ENCODE data around the gene G2E3.

G2E3 gene

DNA sequence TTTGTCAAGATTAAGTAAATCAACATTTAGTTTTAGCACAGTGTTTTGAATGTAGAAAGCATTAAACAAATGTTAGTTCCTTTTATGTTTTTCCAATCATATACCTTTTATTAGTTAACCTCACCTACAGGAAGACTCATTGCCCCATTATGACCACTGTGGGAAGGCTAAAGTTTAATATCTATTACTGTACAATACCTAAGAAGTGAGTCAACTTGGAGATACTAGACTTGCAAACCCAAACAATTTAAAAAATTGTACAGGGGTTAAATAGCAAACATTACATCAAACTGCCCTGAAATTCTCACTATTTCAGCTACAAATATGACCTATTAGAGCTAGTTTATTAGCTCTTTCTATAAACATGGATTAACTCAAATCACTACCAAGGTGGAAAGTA, 8.6 kb upstream of the G2E3 start:
- DNase-seq (ENCODE audit: low read depth, low spot score) = no peak
- Histone ChIP-seq H3K4me3 (no peak overlapping the region), H3K36me3 (ENCODE audit: insufficient read depth, low read length) (no peaks in the 10 kb centered on the region), H3K27ac (no peak overlapping the region), H3K9me3 (ENCODE audit: low read depth, low read length) (no peaks in the 10 kb centered on the region), H3K9ac (ENCODE audit: insufficient read length) (no peak overlapping the region)
- TF ChIP-seq EZH2 (IDR thresholded peaks at IDR 0.05) = no peak
- TF ChIP-seq POLR2AphosphoS5 (IDR thresholded peaks at IDR 0.05; ENCODE audit: borderline replicate concordance, low read depth, low read length) = no peak
- TF ChIP-seq FOXP2 (optimal IDR thresholded peaks at IDR 0.05; ENCODE audit: control extremely low read depth, extremely low read length, insufficient read depth) = no peak

DNA sequence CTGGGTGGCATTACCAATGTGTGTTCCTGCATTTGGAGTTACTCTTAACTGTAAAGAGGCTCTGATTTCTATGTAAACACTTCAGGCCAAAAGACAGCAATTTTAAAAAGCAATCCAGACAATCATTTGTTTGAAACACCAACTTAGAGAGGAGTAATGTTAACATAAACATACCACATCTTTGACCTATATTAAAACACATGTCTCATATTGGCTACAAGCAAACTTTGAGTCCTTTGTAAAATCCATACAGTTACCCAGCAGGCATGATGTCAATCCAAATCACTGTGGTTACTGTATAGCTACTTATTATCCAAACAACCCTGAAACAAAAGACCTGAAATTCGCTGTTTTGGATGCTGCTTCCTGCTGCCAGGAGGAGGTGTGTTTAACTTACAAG, 7.5 kb upstream of the G2E3 start:
- no peak overlapping the region for H3K9ac ChIP-seq (ENCODE audit: insufficient read length)
- no peak for DNase-seq (ENCODE audit: low read depth, low spot score)
- H3K27ac ChIP-seq = no peak overlapping the region
- no peak for TF ChIP-seq EZH2 (IDR thresholded peaks at IDR 0.05)
- no peak for TF ChIP-seq FOXP2 (optimal IDR thresholded peaks at IDR 0.05; ENCODE audit: control extremely low read depth, extremely low read length, insufficient read depth)
- no peak for TF ChIP-seq POLR2AphosphoS5 (IDR thresholded peaks at IDR 0.05; ENCODE audit: borderline replicate concordance, low read depth, low read length)
- H3K4me3 ChIP-seq = no peak overlapping the region
- no peaks in the 10 kb centered on the region for H3K9me3 ChIP-seq (ENCODE audit: low read depth, low read length)
- no peaks in the 10 kb centered on the region for H3K36me3 ChIP-seq (ENCODE audit: insufficient read depth, low read length)

DNA sequence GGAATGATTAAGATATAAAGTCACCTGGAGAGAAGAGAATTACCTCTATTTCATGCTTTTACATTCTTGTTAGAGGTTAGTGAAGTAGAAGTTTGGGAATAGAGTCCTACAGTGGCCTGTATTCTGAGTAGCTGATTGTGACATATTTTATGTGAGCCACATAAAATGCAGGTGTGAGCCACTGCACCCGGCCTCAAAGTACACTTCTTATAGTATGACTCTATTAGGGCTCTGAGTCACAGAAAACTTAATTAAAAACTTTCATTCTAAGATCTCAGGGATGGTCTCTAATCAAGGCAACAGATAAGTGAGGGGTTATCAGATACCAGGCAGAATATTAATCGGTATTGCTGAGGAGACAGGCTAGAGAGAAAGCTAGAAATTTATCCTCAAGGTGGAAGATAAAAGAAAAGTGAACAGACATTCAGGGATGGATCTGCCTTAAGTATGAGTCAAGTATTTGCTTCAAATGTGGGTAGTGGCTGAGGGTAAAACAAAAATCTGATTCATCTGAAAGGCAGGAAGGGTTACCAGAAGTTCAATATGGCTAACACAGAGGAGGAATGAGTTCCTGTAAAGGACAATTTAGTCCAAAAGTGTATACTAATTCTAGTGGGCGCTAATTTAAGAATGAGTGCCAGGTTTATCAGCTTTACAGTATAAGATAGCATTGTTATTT, 5.5 kb upstream of the G2E3 start:
- no peak for TF ChIP-seq EZH2 (IDR thresholded peaks at IDR 0.05)
- TF ChIP-seq POLR2AphosphoS5 (IDR thresholded peaks at IDR 0.05; ENCODE audit: borderline replicate concordance, low read depth, low read length) = no peak
- no peak for TF ChIP-seq FOXP2 (optimal IDR thresholded peaks at IDR 0.05; ENCODE audit: control extremely low read depth, extremely low read length, insufficient read depth)
- Histone ChIP-seq H3K36me3 (ENCODE audit: insufficient read depth, low read length) (no peaks in the 10 kb centered on the region), H3K27ac (no peak overlapping the region), H3K9me3 (ENCODE audit: low read depth, low read length) (no peaks in the 10 kb centered on the region), H3K4me3 (no peak overlapping the region), H3K9ac (ENCODE audit: insufficient read length) (no peak overlapping the region)
- DNase-seq (ENCODE audit: low read depth, low spot score) = no peak

DNA sequence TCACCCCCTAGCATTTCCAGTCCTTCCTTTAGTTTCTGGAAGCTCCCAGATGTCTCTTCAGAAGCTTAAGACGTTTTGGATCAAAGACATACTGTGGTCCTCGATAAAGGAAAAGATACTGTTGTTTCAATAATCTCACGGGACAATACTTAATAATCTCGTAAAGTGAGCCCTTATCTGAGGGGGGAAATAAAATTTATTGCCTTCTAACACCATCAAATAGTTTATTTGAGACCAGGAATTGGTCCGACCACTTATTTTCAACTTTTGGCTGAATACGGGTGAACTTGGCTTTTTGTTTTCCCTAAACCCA, 640 bp upstream of the G2E3 start:
- peak overlapping the region; percentile 97 for H3K4me3 ChIP-seq
- TF ChIP-seq EZH2 (IDR thresholded peaks at IDR 0.05) (no peak), FOXP2 (optimal IDR thresholded peaks at IDR 0.05; ENCODE audit: control extremely low read depth, extremely low read length, insufficient read depth) (no peak)
- peak overlapping the region; percentile 10; the same call in 1 of the 2 replicates for H3K27ac ChIP-seq

DNA sequence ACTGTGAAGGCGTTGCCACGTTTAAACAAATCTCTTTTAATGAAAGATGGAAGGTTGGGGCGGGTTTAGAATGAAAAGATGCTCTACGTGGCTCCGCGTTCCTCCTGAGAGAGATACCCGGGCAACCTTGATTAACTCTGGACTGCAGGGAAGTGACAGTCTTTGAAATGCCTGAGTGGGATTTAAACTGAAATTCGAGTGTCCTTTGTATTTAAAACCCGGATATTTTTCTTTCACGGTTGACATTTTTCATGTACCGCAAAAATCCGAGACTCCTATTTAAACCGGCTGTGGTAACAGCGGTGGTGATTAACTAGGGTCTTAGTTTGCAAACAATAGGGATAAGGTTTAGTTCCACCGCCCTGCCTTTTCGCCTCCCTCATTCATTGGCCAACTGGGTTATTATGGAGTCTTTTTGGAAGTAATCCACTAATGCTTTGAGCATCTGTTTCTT, 707 bp downstream of the G2E3 start:
- H3K27ac ChIP-seq = peak overlapping the region; percentile 65; the same call in 1 of the 2 replicates
- TF ChIP-seq POLR2AphosphoS5 (IDR thresholded peaks at IDR 0.05; ENCODE audit: borderline replicate concordance, low read depth, low read length) (no peak), FOXP2 (optimal IDR thresholded peaks at IDR 0.05; ENCODE audit: control extremely low read depth, extremely low read length, insufficient read depth) (no peak), EZH2 (IDR thresholded peaks at IDR 0.05) (no peak)
- no peak for DNase-seq (ENCODE audit: low read depth, low spot score)
- peak overlapping the region; percentile 88 for H3K9ac ChIP-seq (ENCODE audit: insufficient read length)
- H3K9me3 ChIP-seq (ENCODE audit: low read depth, low read length) = no peaks in the 10 kb centered on the region
- H3K36me3 ChIP-seq (ENCODE audit: insufficient read depth, low read length) = peaks cover 31% of the 10 kb centered on the region
- peak overlapping the region; percentile 97 for H3K4me3 ChIP-seq

More for the DNA sequence above, 640 bp upstream of the G2E3 start:
- DNase-seq (ENCODE audit: low read depth, low spot score) = no peak
- Histone ChIP-seq H3K9me3 (ENCODE audit: low read depth, low read length) (no peaks in the 10 kb centered on the region), H3K36me3 (ENCODE audit: insufficient read depth, low read length) (peaks cover 18% of the 10 kb centered on the region), H3K9ac (ENCODE audit: insufficient read length) (peak overlapping the region; percentile 88)

DNA sequence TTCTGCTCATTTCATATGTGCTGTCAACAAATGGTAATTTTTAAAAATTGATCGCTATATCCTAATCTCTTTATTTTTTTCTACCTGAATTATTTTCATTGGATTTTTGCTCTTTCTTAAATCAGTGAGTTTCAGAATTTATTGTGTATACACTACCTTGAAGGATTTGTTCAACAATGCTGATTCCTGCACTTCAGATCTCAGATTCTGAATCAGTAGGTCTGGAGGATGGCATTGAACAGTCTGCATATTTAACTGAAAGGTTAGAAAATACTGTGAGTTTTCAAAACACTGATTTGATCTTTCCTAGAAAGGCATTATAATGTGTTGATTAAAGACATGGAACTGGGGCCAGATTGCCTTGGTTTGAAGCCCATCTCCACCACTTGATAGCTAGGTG, 1.6 kb downstream of the G2E3 start:
- Histone ChIP-seq H3K4me3 (peak overlapping the region; percentile 97), H3K36me3 (ENCODE audit: insufficient read depth, low read length) (peaks cover 33% of the 10 kb centered on the region), H3K27ac (no peak overlapping the region), H3K9ac (ENCODE audit: insufficient read length) (peak overlapping the region; percentile 88), H3K9me3 (ENCODE audit: low read depth, low read length) (no peaks in the 10 kb centered on the region)
- TF ChIP-seq FOXP2 (optimal IDR thresholded peaks at IDR 0.05; ENCODE audit: control extremely low read depth, extremely low read length, insufficient read depth) = no peak
- no peak for DNase-seq (ENCODE audit: low read depth, low spot score)

DNA sequence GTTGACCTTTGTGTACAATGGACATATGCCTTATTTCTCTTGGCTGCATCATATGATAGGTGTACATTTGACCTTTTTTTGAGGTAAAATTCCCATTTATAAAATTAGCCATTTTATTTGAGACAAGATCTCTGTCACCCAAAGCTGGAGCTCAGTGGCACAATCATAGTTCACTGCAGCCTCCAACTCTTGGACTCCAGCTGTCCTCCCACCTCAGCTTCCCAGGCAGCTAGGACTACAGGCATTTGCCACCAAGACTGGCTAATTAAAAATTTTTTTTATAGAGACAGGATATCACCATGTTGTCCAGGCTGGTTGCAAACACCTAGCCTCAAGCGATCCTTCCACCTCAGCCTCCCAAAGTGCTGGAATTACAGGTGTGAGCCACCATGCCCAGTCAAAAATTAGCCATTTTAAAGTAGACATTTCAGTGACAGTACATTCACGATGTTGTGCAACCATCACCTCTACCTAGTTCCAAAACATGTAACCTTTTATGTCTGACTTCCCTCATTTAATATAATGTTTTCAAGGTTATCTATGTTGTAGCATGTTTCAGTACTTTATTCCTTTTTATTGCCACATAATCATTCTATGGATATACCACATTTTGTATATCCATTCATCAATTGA, 5.4 kb downstream of the G2E3 start:
- peaks cover 48% of the 10 kb centered on the region for H3K36me3 ChIP-seq (ENCODE audit: insufficient read depth, low read length)
- no peak overlapping the region for H3K27ac ChIP-seq
- peaks cover 13% of the 10 kb centered on the region; the same call in 1 of the 2 replicates for H3K9me3 ChIP-seq (ENCODE audit: low read depth, low read length)
- DNase-seq (ENCODE audit: low read depth, low spot score) = no peak
- H3K4me3 ChIP-seq = no peak overlapping the region
- no peak overlapping the region for H3K9ac ChIP-seq (ENCODE audit: insufficient read length)
- TF ChIP-seq FOXP2 (optimal IDR thresholded peaks at IDR 0.05; ENCODE audit: control extremely low read depth, extremely low read length, insufficient read depth) (no peak), POLR2AphosphoS5 (IDR thresholded peaks at IDR 0.05; ENCODE audit: borderline replicate concordance, low read depth, low read length) (no peak), EZH2 (IDR thresholded peaks at IDR 0.05) (no peak)

DNA sequence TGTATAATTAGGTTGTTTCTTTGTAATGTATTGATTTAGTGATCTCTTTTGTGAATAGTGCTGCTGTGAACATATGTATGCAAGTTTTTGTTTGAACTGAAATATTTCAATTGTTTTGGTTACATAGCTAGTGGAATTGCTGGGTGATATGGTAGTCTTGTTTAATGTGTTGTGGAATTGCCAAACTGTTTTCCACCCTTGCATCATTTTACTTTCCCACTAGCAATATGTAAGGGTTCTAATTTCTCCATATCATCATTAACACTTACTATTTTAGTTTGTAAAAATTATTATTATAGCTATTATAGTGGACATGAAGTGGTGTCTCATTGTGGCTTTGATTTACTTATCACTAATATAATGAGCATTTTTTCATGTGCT, 5.9 kb downstream of the G2E3 start:
- Histone ChIP-seq H3K36me3 (ENCODE audit: insufficient read depth, low read length) (peaks cover 48% of the 10 kb centered on the region), H3K9ac (ENCODE audit: insufficient read length) (no peak overlapping the region), H3K9me3 (ENCODE audit: low read depth, low read length) (peaks cover 13% of the 10 kb centered on the region; the same call in 1 of the 2 replicates), H3K4me3 (no peak overlapping the region), H3K27ac (no peak overlapping the region)
- no peak for DNase-seq (ENCODE audit: low read depth, low spot score)
- TF ChIP-seq EZH2 (IDR thresholded peaks at IDR 0.05) (no peak), POLR2AphosphoS5 (IDR thresholded peaks at IDR 0.05; ENCODE audit: borderline replicate concordance, low read depth, low read length) (no peak), FOXP2 (optimal IDR thresholded peaks at IDR 0.05; ENCODE audit: control extremely low read depth, extremely low read length, insufficient read depth) (no peak)

Data from SK-N-MC (cell line).